GM23338 (cell line): Measurements from ENCODE around the gene MAP3K7CL.

Experiments
- EZH2 ChIP-seq: fragments of 200-600 bp; sonication (generic); IDR thresholded peaks from one replicate; pipeline ENCODE4 v1.8.0; 2017; ENCODE audit warnings: antibody characterized with exemption, mild to moderate bottlenecking, low read depth; ENCODE audit not compliant: unreplicated experiment
- POLR2AphosphoS5 ChIP-seq: IDR thresholded peaks from 2 replicates; pipeline ENCODE4 v1.6.1; 2016; ENCODE audit warnings: antibody characterized with exemption, low read depth
- TF ChIP-seq, protein P1 (sequence below), 2 experiments: fragments of 200-600 bp in 1 of 2; sonication (generic) in 1 of 2; conservative IDR thresholded peaks; 2 replicates each; pipeline versions ENCODE4 v1.5.1 to v1.6.1; 2016 to 2017; ENCODE audit warnings: antibody characterized with exemption in 2 of 2, low read depth in 2 of 2, mild to moderate bottlenecking in 2 of 2, moderate library complexity in 1 of 2

GRCh38 chr21:29201186-29201585, 70.7 kb downstream of the MAP3K7CL start:
- TF ChIP-seq, protein P1, sequence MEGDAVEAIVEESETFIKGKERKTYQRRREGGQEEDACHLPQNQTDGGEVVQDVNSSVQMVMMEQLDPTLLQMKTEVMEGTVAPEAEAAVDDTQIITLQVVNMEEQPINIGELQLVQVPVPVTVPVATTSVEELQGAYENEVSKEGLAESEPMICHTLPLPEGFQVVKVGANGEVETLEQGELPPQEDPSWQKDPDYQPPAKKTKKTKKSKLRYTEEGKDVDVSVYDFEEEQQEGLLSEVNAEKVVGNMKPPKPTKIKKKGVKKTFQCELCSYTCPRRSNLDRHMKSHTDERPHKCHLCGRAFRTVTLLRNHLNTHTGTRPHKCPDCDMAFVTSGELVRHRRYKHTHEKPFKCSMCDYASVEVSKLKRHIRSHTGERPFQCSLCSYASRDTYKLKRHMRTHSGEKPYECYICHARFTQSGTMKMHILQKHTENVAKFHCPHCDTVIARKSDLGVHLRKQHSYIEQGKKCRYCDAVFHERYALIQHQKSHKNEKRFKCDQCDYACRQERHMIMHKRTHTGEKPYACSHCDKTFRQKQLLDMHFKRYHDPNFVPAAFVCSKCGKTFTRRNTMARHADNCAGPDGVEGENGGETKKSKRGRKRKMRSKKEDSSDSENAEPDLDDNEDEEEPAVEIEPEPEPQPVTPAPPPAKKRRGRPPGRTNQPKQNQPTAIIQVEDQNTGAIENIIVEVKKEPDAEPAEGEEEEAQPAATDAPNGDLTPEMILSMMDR (conservative IDR thresholded peaks at IDR 0.05; ENCODE audit: low read depth in 2 of 2), result no peak
- no peak for TF ChIP-seq POLR2AphosphoS5
- no peak for TF ChIP-seq EZH2
